ENCODE results near the gene CFTR. TPM values are rescaled to one million over a fixed set of nuclear protein-coding genes. Genes with fewer than 3 reads are reported as not detected.

Gene CFTR
- total RNA-seq, 1 experiment from 2014 or later: 0.19 TPM

- Histone ChIP-seq H3K27ac (ENCODE audit: low read depth, low read length, poor library complexity, severe bottlenecking) (no peak overlapping the region), H3K27me3 (replicated peaks; ENCODE audit: insufficient read depth, low read depth, low read length, poor library complexity) (no peaks in the 10 kb centered on the region), H3K4me3 (ENCODE audit: low read depth, low read length, poor library complexity, severe bottlenecking) (no peak overlapping the region), H3K4me1 (ENCODE audit: insufficient read depth, low read length, poor library complexity, severe bottlenecking) (no peaks in the 10 kb centered on the region), H3K36me3 (ENCODE audit: insufficient read depth, low read length, poor library complexity, severe bottlenecking) (no peaks in the 10 kb centered on the region), H3K9me3 (ENCODE audit: low read depth, low read length, poor library complexity, severe bottlenecking) (no peaks in the 10 kb centered on the region)
- POLR2A ChIA-PET (ENCODE audit: low non-redundant PET): no interaction called here
- TF ChIP-seq EZH2 (IDR thresholded peaks at IDR 0.05; ENCODE audit: borderline replicate concordance, low read depth, low read length, poor library complexity, severe bottlenecking) (no peak), CTCF (conservative IDR thresholded peaks at IDR 0.05; ENCODE audit: low read depth, low read length) (no peak)
- intact Hi-C loops (cut with micrococcal nuclease; ENCODE audit: unreplicated experiment): no loop called here
- CTCF ChIA-PET: no interaction called here
- no TSS peak for BruUV-seq (replicated peaks)
- no peak for DNase-seq (ENCODE audit: low spot score)
Observed at GRCh38 chr7:117656806-117657205, 177.0 kb downstream of the CFTR start.

- POLR2A ChIA-PET (ENCODE audit: low non-redundant PET): no interaction called here
- DNase-seq (ENCODE audit: low spot score): no peak
Observed at GRCh38 chr7:117659531-117660011, 179.7 kb downstream of the CFTR start.

GRCh38 chr7:117661328-117661727 lies 181.5 kb downstream of the CFTR start:
- Histone ChIP-seq H3K27ac (ENCODE audit: low read depth, low read length, poor library complexity, severe bottlenecking) (no peak overlapping the region), H3K4me3 (ENCODE audit: low read depth, low read length, poor library complexity, severe bottlenecking) (no peak overlapping the region), H3K27me3 (replicated peaks; ENCODE audit: insufficient read depth, low read depth, low read length, poor library complexity) (no peaks in the 10 kb centered on the region), H3K9me3 (ENCODE audit: low read depth, low read length, poor library complexity, severe bottlenecking) (no peaks in the 10 kb centered on the region), H3K4me1 (ENCODE audit: insufficient read depth, low read length, poor library complexity, severe bottlenecking) (no peaks in the 10 kb centered on the region), H3K36me3 (ENCODE audit: insufficient read depth, low read length, poor library complexity, severe bottlenecking) (no peaks in the 10 kb centered on the region)
- ChIA-PET CTCF (no interaction called here), POLR2A (ENCODE audit: low non-redundant PET) (no interaction called here)
- no TSS peak for BruUV-seq (replicated peaks)
- DNase-seq (ENCODE audit: low spot score): no peak
- no peak for TF ChIP-seq EZH2 (IDR thresholded peaks at IDR 0.05; ENCODE audit: borderline replicate concordance, low read depth, low read length, poor library complexity, severe bottlenecking)
- no peak for TF ChIP-seq CTCF (conservative IDR thresholded peaks at IDR 0.05; ENCODE audit: low read depth, low read length)
- intact Hi-C loops (cut with micrococcal nuclease; ENCODE audit: unreplicated experiment): no loop called here

More at GRCh38 chr7:117659531-117660011, 179.7 kb downstream of the CFTR start:
- intact Hi-C loops (cut with micrococcal nuclease; ENCODE audit: unreplicated experiment): no loop called here
- Histone ChIP-seq H3K27me3 (replicated peaks; ENCODE audit: insufficient read depth, low read depth, low read length, poor library complexity) (no peaks in the 10 kb centered on the region), H3K9me3 (ENCODE audit: low read depth, low read length, poor library complexity, severe bottlenecking) (no peaks in the 10 kb centered on the region), H3K4me1 (ENCODE audit: insufficient read depth, low read length, poor library complexity, severe bottlenecking) (no peaks in the 10 kb centered on the region), H3K4me3 (ENCODE audit: low read depth, low read length, poor library complexity, severe bottlenecking) (no peak overlapping the region), H3K36me3 (ENCODE audit: insufficient read depth, low read length, poor library complexity, severe bottlenecking) (no peaks in the 10 kb centered on the region), H3K27ac (ENCODE audit: low read depth, low read length, poor library complexity, severe bottlenecking) (no peak overlapping the region)
- CTCF ChIA-PET: no interaction called here
- no TSS peak for BruUV-seq (replicated peaks)
- TF ChIP-seq EZH2 (IDR thresholded peaks at IDR 0.05; ENCODE audit: borderline replicate concordance, low read depth, low read length, poor library complexity, severe bottlenecking) (no peak), CTCF (conservative IDR thresholded peaks at IDR 0.05; ENCODE audit: low read depth, low read length) (no peak)

Data from A673 (cell line).